ENCODE data around the gene DDIT4.
"Not testable (repeated sequence)": the region's sequence is repeated elsewhere in the genome, so short reads cannot be mapped to it uniquely, and the experiment has no call there.

Gene DDIT4

GRCh38 chr10:72245949-72246525, 27.7 kb upstream of the DDIT4 start:
- no peak for DNase-seq (ENCODE audit: low read depth in 1 of 2, low spot score in 1 of 2)
- H3K27ac ChIP-seq (replicated peaks), result no peak overlapping the region
- no peak overlapping the region for H3K4me3 ChIP-seq (replicated peaks; ENCODE audit: insufficient read depth, low read length)
- TF ChIP-seq POLR2AphosphoS5 (IDR thresholded peaks at IDR 0.05; ENCODE audit: low read depth) (no peak), REST (IDR thresholded peaks at IDR 0.05; ENCODE audit: insufficient replicate concordance, low read depth) (no peak), CTCF (IDR thresholded peaks at IDR 0.05; ENCODE audit: insufficient read depth, low read length) (no peak), GABPA (IDR thresholded peaks at IDR 0.05; ENCODE audit: low read depth) (no peak), SPI1 (IDR thresholded peaks at IDR 0.05; ENCODE audit: borderline replicate concordance, low read depth) (no peak)
- H3K27me3 ChIP-seq (ENCODE audit: insufficient read depth, poor library complexity, severe bottlenecking), result no peaks in the 10 kb centered on the region

GRCh38 chr10:72248468-72249151, 25.1 kb upstream of the DDIT4 start:
- peak; percentile 51 to 70 for DNase-seq (ENCODE audit: low read depth in 1 of 2, low spot score in 1 of 2)
- no peaks in the 10 kb centered on the region for H3K27me3 ChIP-seq (ENCODE audit: insufficient read depth, poor library complexity, severe bottlenecking)
- peak overlapping the region; percentile 78 for H3K27ac ChIP-seq (replicated peaks)
- TF ChIP-seq SPI1 (IDR thresholded peaks at IDR 0.05; ENCODE audit: borderline replicate concordance, low read depth) (no peak), POLR2AphosphoS5 (IDR thresholded peaks at IDR 0.05; ENCODE audit: low read depth) (peak; percentile 62), REST (IDR thresholded peaks at IDR 0.05; ENCODE audit: insufficient replicate concordance, low read depth) (peak; percentile 24)
- H3K4me3 ChIP-seq (replicated peaks; ENCODE audit: insufficient read depth, low read length), result 0 out of 2 replicates have a peak overlapping the region, but pooled peaks have one; percentile 6

- not testable (repeated sequence) for H3K27me3 ChIP-seq (ENCODE audit: insufficient read depth, poor library complexity, severe bottlenecking); H3K4me3 ChIP-seq (replicated peaks; ENCODE audit: insufficient read depth, low read length); DNase-seq (ENCODE audit: low read depth in 1 of 2, low spot score in 1 of 2)
- H3K27ac ChIP-seq (replicated peaks), result peak overlapping the region; percentile 78
Observed at GRCh38 chr10:72249176-72249862, 24.4 kb upstream of the DDIT4 start.

- H3K4me3 ChIP-seq (replicated peaks; ENCODE audit: insufficient read depth, low read length), result no peak overlapping the region
- no peak for TF ChIP-seq CTCF (IDR thresholded peaks at IDR 0.05; ENCODE audit: insufficient read depth, low read length)
- TF ChIP-seq GABPA (IDR thresholded peaks at IDR 0.05; ENCODE audit: low read depth), result no peak
- TF ChIP-seq POLR2AphosphoS5 (IDR thresholded peaks at IDR 0.05; ENCODE audit: low read depth), result no peak
- TF ChIP-seq REST (IDR thresholded peaks at IDR 0.05; ENCODE audit: insufficient replicate concordance, low read depth), result no peak
- TF ChIP-seq SPI1 (IDR thresholded peaks at IDR 0.05; ENCODE audit: borderline replicate concordance, low read depth), result no peak
- no peak overlapping the region for H3K27ac ChIP-seq (replicated peaks)
- no peaks in the 10 kb centered on the region for H3K27me3 ChIP-seq (ENCODE audit: insufficient read depth, poor library complexity, severe bottlenecking)
- DNase-seq (ENCODE audit: low read depth in 1 of 2, low spot score in 1 of 2), result no peak
Observed at GRCh38 chr10:72250666-72251065, 23.1 kb upstream of the DDIT4 start.

Data from HL-60 (cell line).